Sigmoid colon (tissue), 4 donors: ENCODE data around the gene TMEM196.

Experiments
- CTCF ChIP-seq, 4 experiments: fragments of 450-650 bp in 3 of 4; fragments of 200-600 bp in 1 of 4; IDR thresholded peaks; one replicate each; pipeline ENCODE4 v1.5.1; 2016 to 2019; ENCODE audit warnings: antibody characterized with exemption in 4 of 4, mild to moderate bottlenecking in 3 of 4, moderate library complexity in 2 of 4
- EP300 ChIP-seq, 4 donors: sonication (generic); formaldehyde crosslinking; IDR thresholded peaks; one replicate each; pipeline ENCODE4 v1.6.1; 2017; ENCODE audit warnings: antibody characterized with exemption in 4 of 4
- POLR2A ChIP-seq, 2 donors: fragments of 450-650 bp; IDR thresholded peaks; one replicate each; pipeline ENCODE4 v1.6.1; 2016; ENCODE audit warnings: antibody characterized with exemption in 2 of 2, mild to moderate bottlenecking in 2 of 2, moderate library complexity in 2 of 2
- POLR2AphosphoS5 ChIP-seq, 4 donors: sonication (generic); formaldehyde crosslinking; IDR thresholded peaks; one replicate each; pipeline ENCODE4 v1.6.1; 2017; ENCODE audit warnings: antibody characterized with exemption in 4 of 4

DNA sequence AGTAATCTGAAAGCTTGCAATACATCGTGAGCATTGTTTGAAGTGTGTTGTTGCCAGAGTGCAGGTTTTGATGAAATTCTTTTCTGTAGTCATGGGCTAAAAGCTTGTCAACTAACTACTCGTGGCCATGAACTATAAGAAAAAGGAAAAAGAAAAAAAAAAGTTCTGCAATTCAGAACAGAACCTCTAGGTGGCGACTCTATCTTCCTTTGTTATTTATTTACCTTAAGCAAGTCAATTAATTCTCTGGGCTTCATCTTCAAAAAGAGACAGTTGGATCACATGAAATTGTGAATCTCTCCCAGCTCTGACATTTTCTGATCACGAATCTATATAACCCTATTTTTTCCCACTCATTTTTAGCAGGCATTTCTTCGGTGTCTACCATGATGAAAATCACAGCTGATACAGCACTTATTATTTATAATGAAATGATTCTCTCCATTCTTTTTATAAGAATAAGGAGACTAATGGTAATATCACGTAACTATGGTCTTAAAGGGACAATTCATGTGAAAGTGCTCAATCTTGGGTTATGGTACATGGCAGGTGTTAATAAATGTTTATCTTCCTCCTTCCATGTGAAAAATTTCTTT, 18.8 kb downstream of the TMEM196 start:
- TF ChIP-seq EP300 (IDR thresholded peaks at IDR 0.05): no peak
- TF ChIP-seq POLR2AphosphoS5 (IDR thresholded peaks at IDR 0.05): no peak
- peak in 3 of 4 experiments; percentile 23 to 62 (median 30) for TF ChIP-seq CTCF (IDR thresholded peaks at IDR 0.05)
- no peak for TF ChIP-seq POLR2A (IDR thresholded peaks at IDR 0.05)
